H1 (cell line): Measurements from ENCODE around the gene MYD88.

ENCODE experiments used
- CTCF ChIP-seq, 3 experiments: IDR thresholded peaks; 1 replicate in 2 of 3; 2 replicates in 1 of 3; pipeline versions ENCODE4 v1.5.1 to v1.6.1; 2011; ENCODE audit warnings: low read length in 3 of 3, mild to moderate bottlenecking in 3 of 3, inconsistent platforms in 2 of 3, low read depth in 1 of 3, moderate library complexity in 1 of 3; ENCODE audit not compliant: insufficient read depth in 1 of 3; ENCODE audit errors: control extremely low read depth in 1 of 3
- EP300 ChIP-seq, 2 experiments: IDR thresholded peaks; 1 replicate in 1 of 2; 2 replicates in 1 of 2; pipeline ENCODE4 v1.6.1; 2011 to 2012; ENCODE audit warnings: low read depth in 2 of 2, low read length in 2 of 2, mild to moderate bottlenecking in 2 of 2, borderline replicate concordance in 1 of 2, inconsistent platforms in 1 of 2, moderate library complexity in 1 of 2
- JUN ChIP-seq: IDR thresholded peaks from 2 replicates; pipeline ENCODE4 v1.6.1; 2011; ENCODE audit warnings: low read depth, mild to moderate bottlenecking, improper control_type of control experiment, low read length
- SUZ12 ChIP-seq: fragments of 200-600 bp; sonication (generic); IDR thresholded peaks from 2 replicates; pipeline ENCODE4 v1.6.1; 2012; ENCODE audit warnings: mild to moderate bottlenecking, inconsistent platforms, low read length, moderate library complexity, mixed read lengths
- ZNF274 ChIP-seq: IDR thresholded peaks from 2 replicates; pipeline ENCODE4 v1.7.0; 2012; ENCODE audit warnings: low read length, borderline replicate concordance; ENCODE audit errors: extremely low read depth
- TF ChIP-seq, protein P1 (sequence below): IDR thresholded peaks from 2 replicates; pipeline ENCODE4 v1.6.1; 2011; ENCODE audit warnings: low read length, improper control_type of control experiment

DNA sequence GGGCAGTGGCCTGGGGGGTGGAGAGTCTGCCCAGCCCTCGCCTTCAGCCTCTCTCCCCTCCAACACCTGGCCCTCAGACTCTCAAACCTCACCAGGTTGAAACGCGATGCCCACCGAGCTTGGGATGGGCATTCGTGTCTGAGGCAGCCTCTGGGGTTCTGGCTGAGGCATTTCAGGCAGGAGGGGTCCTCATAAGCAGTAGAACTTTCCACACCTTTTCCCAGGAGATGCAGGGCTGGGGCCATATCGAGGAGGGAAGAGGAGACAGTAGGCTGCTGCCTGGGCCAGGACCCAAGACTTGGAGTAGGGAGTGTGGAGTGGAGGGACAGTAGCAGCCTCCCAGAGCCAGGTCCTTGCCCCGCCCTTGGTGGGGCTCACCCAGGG, 26.1 kb upstream of the MYD88 start:
- TF ChIP-seq SUZ12 (no peak), EP300 (IDR thresholded peaks at IDR 0.05; ENCODE audit: borderline replicate concordance in 1 of 2, low read depth in 2 of 2, low read length in 2 of 2) (no peak), CTCF (IDR thresholded peaks at IDR 0.05; ENCODE audit: control extremely low read depth in 1 of 3, insufficient read depth in 1 of 3, low read depth in 1 of 3, low read length in 3 of 3) (no peak), JUN (no peak), ZNF274 (no peak)
- TF ChIP-seq, protein P1, sequence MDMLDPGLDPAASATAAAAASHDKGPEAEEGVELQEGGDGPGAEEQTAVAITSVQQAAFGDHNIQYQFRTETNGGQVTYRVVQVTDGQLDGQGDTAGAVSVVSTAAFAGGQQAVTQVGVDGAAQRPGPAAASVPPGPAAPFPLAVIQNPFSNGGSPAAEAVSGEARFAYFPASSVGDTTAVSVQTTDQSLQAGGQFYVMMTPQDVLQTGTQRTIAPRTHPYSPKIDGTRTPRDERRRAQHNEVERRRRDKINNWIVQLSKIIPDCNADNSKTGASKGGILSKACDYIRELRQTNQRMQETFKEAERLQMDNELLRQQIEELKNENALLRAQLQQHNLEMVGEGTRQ = no peak
